Left ventricle myocardium superior (tissue), 1 donor: ENCODE results near the gene CACNA1I. TPM values are rescaled to one million over a fixed set of nuclear protein-coding genes. Genes with fewer than 3 reads are reported as not detected.

Source experiments
- ATAC-seq: fragments of 200-7000 bp; cut with Tn5 transposase; one replicate; pipeline ENCODE4 v1.9.1; 2020; ENCODE audit warnings: mild to moderate bottlenecking, moderate library complexity
- DNase-seq: peaks from one replicate; pipeline ENCODE4 v3.0.0-alpha.2; 2020
- intact Hi-C: fragments of 100-400 bp; cut with micrococcal nuclease; formaldehyde crosslinking; loops from one replicate; pipeline ENCODE4 v1.11.0; 2022
- total RNA-seq: library from RNA; stranded (reverse); fragmentation: NEBNext Ultra II Directional; extraction: Animal tissue kit (Norgen Biotek cat#: 25700); gene quantifications from one replicate; pipeline ENCODE4 v1.2.1, GENCODE V29; 2021
- donor health status: DM: no; HTN: yes; CAD: no; lungs with severe emphysema.

Gene CACNA1I
- total RNA-seq, 1 donor from 2014 or later, result not detected

- intact Hi-C loops, result loop anchor here (10.0 kb wide), 1 partner anchor 500 kb away; no protein-coding TSS in a partner anchor
- DNase-seq, result peak; percentile 93
- peak; percentile 34 for ATAC-seq
Measured at GRCh38 chr22:39534591-39535356, 35.8 kb upstream of the CACNA1I start.

- ATAC-seq (no peak), DNase-seq (no peak)
- intact Hi-C loops, result loop anchor here (10.0 kb wide), 1 partner anchor 499 kb away; no protein-coding TSS in a partner anchor
Measured at GRCh38 chr22:39535357-39535725, 35.2 kb upstream of the CACNA1I start.

GRCh38 chr22:39535831-39536449 is 34.6 kb upstream of the CACNA1I start:
- no peak for ATAC-seq
- DNase-seq, result no peak
- intact Hi-C loops, result loop anchor here (10.0 kb wide), 1 partner anchor 499 kb away; no protein-coding TSS in a partner anchor

GRCh38 chr22:39536711-39537110 is 33.8 kb upstream of the CACNA1I start:
- ATAC-seq (no peak), DNase-seq (no peak)
- intact Hi-C loops, result loop anchor here (10.0 kb wide), 1 partner anchor 498 kb away; no protein-coding TSS in a partner anchor

GRCh38 chr22:39537975-39538374 is 32.6 kb upstream of the CACNA1I start:
- no peak for DNase-seq
- intact Hi-C loops, result loop anchor here (10.0 kb wide), 1 partner anchor 497 kb away; no protein-coding TSS in a partner anchor
- ATAC-seq, result no peak

GRCh38 chr22:39543095-39543494 is 27.5 kb upstream of the CACNA1I start:
- DNase-seq, result no peak
- intact Hi-C loops, result no loop called here

GRCh38 chr22:39545386-39546365 is 24.9 kb upstream of the CACNA1I start:
- DNase-seq (peak; percentile 65), ATAC-seq (peak; percentile 64)

More at GRCh38 chr22:39543095-39543494, 27.5 kb upstream of the CACNA1I start:
- ATAC-seq, result no peak

GRCh38 chr22:39546889-39547586 is 23.5 kb upstream of the CACNA1I start:
- ATAC-seq (peak; percentile 36), DNase-seq (no peak)
- intact Hi-C loops, result no loop called here

More at GRCh38 chr22:39545386-39546365, 24.9 kb upstream of the CACNA1I start:
- intact Hi-C loops, result no loop called here

GRCh38 chr22:39547587-39547947 is 23.0 kb upstream of the CACNA1I start:
- ATAC-seq (no peak), DNase-seq (no peak)
- intact Hi-C loops, result no loop called here

- intact Hi-C loops, result no loop called here
- ATAC-seq, result no peak
- DNase-seq, result no peak
Measured at GRCh38 chr22:39553429-39553828, 17.1 kb upstream of the CACNA1I start.

- DNase-seq, result no peak
- intact Hi-C loops, result no loop called here
- ATAC-seq, result no peak
Measured at GRCh38 chr22:39554151-39554550, 16.4 kb upstream of the CACNA1I start.

GRCh38 chr22:39556970-39557841 is 13.3 kb upstream of the CACNA1I start:
- intact Hi-C loops, result no loop called here
- peak; percentile 55 for ATAC-seq
- DNase-seq, result no peak

GRCh38 chr22:39558254-39558727 is 12.3 kb upstream of the CACNA1I start:
- DNase-seq (no peak), ATAC-seq (no peak)
- intact Hi-C loops, result no loop called here

- DNase-seq (no peak), ATAC-seq (peak; percentile 25)
- intact Hi-C loops, result no loop called here
Measured at GRCh38 chr22:39558950-39559349, 11.6 kb upstream of the CACNA1I start.

GRCh38 chr22:39559456-39560105 is 11.0 kb upstream of the CACNA1I start:
- ATAC-seq (peak; percentile 22), DNase-seq (no peak)
- intact Hi-C loops, result no loop called here

- DNase-seq, result no peak
- intact Hi-C loops, result no loop called here
- no peak for ATAC-seq
Measured at GRCh38 chr22:39560127-39560526, 10.4 kb upstream of the CACNA1I start.

GRCh38 chr22:39562839-39563489 is 7.6 kb upstream of the CACNA1I start:
- intact Hi-C loops, result no loop called here

More at GRCh38 chr22:39562839-39563489, 7.6 kb upstream of the CACNA1I start:
- ATAC-seq (no peak), DNase-seq (no peak)
